Astrocyte of the hippocampus (primary cell): ENCODE measurements around the gene SF3A1.

ENCODE experiments used
- DNase-seq: peaks from one replicate; pipeline ENCODE4 v3.0.0; 2011; ENCODE audit warnings: low read depth, low spot score

Gene SF3A1

GRCh38 chr22:30386960-30387827, 30.5 kb upstream of the SF3A1 start, which contains the start of gene RNF215:
Gene RNF215, minus strand, starts transcription at chr22:30387411. Its CDS starts 98 bp downstream, at chr22:30387313.
- peak; percentile 95 for DNase-seq

DNA sequence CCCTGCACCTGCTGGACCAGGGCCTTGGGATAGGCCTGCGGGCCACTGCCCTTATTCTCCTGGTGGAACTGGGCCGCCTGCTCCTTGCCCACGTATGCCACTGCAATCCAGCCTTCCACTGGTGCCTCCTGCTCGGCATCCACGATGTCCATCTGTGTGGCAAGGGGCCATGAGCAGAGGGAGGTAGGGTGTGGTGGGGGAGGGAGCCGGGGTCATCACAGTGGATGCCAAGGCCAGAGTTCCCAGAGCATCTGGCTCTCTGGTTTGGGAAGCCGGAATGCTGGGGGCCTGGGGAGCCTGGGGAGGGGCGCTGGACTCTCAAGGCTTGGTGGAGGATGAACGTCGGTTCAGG, 29.9 kb upstream of the SF3A1 start:
- DNase-seq = no peak

DNA sequence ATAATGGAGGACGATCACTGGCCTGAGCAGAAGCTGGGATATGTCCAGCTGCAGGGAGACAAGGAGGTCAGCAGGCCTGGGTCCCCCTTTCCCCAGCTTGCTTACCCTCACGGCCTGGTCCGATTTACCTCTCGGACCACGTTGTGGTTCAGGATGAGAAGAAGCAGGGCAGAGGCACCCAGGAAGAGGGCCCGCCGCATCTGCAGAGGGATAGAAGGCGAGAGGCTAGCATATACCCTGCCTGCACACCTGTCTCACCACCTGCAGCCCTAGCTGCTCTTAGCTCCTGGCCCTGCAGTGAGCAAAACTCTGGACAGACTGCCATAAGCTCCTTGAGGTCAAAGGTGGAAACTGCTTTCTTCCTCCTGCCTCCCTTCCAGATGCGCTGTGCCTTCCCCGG, 29.2 kb upstream of the SF3A1 start:
- DNase-seq = no peak

DNA sequence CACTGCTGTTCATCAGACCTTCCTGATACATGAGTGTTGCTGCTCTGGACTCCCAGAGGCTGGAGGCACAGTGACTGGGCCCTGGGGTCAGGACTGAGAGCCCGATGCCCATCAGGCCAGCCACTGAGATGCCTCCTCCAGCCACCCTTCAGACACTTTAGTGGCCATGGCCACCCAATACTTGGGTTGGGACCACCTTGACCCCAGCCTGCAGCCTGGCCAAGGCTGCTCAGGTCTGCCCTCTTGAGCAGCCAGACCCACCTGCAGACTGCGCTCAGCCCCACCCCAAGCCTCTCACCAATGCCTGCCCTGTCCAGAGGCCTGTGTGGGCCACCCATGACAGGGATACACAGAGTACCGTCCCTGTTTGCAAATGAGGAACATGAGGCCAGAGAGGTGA, 26.4 kb upstream of the SF3A1 start:
- DNase-seq = no peak

- no peak for DNase-seq
These were observed 25.6 kb upstream of the SF3A1 start for GRCh38 chr22:30382340-30382739.

DNA sequence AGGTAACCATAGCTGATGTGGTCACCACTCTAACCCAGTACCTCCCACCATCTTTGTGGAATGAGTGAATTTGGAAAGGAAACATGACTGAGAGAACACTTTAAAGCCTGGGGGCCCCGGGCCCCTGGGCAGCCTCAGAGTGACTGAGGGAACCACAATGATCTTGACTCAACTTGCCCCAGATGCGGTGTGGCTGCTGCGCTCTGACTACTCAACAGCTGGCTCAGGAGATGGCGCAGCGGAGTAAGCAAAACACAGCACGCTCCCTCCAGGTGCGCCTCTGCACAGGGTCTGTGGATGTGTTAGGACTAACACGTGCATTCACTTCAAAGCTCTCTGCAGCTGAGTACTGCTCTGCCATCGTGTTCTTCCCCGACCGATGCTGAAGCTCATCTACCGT, 24.6 kb upstream of the SF3A1 start:
- DNase-seq = no peak

DNA sequence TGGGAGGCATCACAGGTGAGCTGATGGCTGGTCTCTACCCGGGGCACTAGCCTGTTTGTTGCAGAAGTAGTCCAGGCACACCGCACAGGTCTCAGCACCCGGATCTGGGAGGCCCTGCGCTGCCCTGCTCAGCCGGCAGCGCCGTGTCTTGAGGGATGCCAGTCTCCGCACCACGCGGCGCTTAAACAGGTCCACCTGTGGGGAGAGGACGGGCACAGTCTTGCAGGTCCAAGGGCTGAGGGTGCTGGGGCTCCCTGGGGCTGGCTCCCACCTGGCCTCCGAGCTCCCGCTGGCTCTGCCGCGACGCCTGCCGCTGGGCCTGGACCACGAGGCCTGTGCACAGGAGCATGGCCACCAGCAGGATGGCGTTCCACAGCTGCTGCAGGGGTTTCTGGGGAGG, 23.3 kb upstream of the SF3A1 start:
- DNase-seq = no peak

DNA sequence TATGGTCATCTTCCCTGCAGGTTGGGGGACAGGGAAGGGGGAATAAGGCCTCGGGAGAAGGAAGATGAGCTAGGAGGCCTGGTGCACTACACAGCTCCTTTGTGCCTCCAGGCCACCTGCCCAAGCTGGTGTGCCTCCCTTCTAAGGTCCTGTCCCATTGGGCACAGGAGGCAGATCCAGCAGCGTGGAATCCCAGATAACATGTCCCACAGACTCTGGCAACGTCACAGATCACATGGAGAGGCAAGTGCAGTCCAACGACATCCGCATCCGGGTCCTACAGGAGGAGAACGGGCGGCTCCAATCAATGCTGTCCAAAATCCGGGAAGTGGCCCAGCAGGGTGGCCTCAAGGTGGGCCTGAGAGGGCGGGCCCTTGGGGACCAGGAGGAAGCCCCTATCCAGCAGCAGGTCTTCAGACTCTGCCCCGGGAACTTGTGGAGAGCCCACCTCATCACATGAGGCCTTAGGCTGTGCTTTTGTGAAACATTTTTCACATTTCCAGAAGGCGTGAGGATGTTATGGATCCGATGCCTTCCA, 18.7 kb upstream of the SF3A1 start:
- no peak for DNase-seq

DNA sequence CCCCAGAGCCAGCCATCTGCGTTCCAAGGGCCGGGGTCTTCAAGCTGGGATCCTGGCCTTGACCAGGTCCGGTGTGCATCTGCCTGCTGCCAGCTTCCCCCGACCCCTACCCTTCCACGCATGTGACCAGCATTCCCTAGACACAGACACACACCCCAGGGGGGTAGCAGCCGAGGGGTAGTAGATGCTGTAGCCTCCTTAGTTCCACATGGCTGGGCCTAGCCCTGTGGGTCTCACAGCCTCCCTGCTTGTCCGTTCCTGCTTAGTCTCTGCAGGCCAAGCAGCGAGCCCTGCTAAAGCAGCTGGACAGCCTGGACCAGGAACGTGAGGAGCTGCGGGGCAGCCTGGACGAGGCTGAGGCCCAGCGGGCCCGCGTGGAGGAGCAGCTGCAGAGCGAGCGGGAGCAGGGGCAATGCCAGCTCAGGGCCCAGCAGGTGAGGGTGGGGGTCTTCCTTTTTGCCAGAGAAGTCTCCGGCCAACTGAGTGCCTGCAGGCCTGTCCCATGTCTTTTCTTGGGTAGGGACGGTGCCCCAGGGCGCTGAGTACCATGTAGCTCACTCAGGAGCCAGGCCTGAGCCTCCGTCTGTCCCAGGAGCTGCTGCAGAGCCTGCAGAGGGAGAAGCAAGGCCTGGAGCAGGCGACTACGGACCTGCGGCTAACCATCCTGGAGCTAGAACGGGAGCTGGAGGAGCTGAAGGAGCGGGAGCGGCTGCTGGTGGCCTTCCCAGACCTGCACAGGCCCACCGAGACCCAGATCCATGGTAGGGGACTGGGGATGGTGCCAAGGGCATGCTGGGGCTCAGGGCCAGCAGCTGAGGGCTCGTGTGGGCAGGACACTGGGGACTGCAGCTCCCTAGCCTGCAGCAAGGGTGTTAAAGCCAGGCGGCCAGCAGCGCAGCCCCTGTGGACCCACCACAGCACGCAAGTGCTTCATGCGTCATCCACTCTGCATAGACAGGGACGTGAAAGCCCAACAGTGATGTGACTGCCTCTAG, 16.9 kb upstream of the SF3A1 start:
- DNase-seq = no peak

- DNase-seq = no peak
These were observed 16.2 kb upstream of the SF3A1 start for GRCh38 chr22:30372915-30373314.

- no peak for DNase-seq
These were observed 15.3 kb upstream of the SF3A1 start for GRCh38 chr22:30371981-30372380.

GRCh38 chr22:30371321-30371720, 14.6 kb upstream of the SF3A1 start:
- no peak for DNase-seq

GRCh38 chr22:30370641-30371230, 14.0 kb upstream of the SF3A1 start:
- no peak for DNase-seq

DNA sequence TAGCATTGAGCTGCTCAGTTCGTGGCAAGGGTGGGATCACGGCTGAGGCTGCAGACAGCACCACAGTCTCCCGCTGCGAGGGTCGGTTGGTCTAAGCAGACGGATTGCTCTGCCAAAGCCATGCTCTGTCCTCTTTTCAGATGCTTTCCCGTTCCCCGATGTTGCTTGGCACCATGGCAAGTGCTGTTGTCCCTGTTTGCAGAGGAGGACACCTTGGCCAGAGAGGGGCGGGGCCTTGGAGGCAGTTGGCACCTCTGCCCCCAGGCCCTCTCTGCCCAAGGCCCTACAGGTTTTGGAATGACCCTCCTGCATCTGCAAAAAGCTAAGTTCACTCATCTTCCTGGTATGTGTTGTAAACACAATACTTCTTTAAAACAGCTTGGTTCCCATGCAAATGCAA, 11.7 kb upstream of the SF3A1 start:
- no peak for DNase-seq

GRCh38 chr22:30365891-30366290, 9.2 kb upstream of the SF3A1 start:
- no peak for DNase-seq

GRCh38 chr22:30362651-30363281, 6.1 kb upstream of the SF3A1 start:
- DNase-seq = no peak

GRCh38 chr22:30361916-30362650, 5.4 kb upstream of the SF3A1 start:
- no peak for DNase-seq

DNA sequence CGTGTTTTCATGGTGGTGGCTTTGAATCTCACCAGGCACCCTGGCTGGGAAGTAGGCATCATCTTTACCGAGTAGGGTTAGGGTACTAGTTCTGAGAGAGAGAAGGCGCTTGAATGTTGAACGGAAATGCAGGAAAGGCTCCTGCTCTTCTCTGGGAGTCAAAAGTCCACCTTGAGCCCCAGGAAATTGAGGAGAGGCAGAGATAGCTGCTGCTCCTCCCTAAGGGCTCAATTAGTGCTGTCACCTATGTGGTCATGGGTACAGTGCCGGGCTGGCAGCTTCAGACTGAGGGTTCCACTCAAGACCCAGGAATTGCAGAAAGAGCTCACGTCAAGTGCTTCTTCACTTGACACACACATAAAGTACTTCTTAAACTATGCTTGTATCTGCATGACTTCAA, 1.8 kb upstream of the SF3A1 start:
- no peak for DNase-seq

DNA sequence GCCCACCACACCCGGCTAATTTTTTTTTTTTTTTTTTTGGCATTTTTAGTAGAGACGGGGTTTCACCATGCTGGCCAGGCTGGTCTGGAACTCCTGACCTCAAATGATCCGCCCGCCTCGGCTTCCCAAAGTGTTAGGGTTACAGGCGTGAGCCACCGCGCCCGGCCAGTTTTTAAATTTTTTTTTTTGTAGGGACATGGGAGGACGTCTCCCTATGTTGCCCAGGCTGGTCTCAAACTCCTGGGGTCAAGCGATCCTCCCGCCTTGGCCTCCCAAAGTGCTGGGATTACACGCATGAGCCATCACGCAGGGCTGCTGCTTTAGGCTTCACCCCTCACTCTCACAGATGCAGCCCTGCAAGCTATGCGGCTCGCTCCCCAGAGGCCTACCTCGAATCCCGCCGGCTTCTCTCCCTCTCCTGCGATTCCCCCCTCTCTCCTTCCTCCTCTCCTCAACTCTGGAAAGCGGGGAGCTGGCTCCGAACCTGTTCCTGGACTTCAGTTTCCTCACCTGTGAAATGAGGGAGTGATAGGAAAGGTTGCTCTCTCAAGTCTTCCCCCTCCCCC, 1.0 kb upstream of the SF3A1 start:
- no peak for DNase-seq

DNA sequence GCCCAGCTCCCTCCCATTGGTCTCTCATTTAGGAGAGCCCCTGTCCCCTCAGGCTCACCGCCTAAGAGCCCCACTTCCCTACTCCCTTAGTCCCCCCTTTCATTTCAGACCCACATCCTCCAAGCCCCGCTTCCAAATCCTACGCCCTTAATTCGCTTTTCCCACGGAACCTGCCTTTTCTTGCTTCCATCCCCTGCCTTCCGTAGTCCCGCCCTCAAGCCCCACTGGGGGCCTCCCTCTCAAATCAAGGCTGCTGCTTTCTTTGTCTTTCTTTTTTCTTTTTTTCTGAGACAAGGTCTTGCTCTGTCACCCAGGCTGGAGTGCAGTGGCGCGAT, 509 bp upstream of the SF3A1 start:
- DNase-seq = no peak

- DNase-seq = no peak
These were observed 2.0 kb downstream of the SF3A1 start for GRCh38 chr22:30354644-30355043.
